H1 (cell line): ENCODE measurements around the gene PAK2. TPM values are rescaled to one million over a fixed set of nuclear protein-coding genes. Genes with fewer than 3 reads are reported as not detected.

ENCODE experiments used
- ATF3 ChIP-seq: IDR thresholded peaks from 2 replicates; pipeline ENCODE4 v1.6.1; 2011; ENCODE audit warnings: low read depth, mild to moderate bottlenecking, low read length; ENCODE audit not compliant: insufficient read depth
- BACH1 ChIP-seq: IDR thresholded peaks from 2 replicates; pipeline ENCODE4 v1.6.1; 2012; ENCODE audit warnings: low read length, improper control_type of control experiment
- CBX8 ChIP-seq: fragments of 300-800, 300-1000 bp; sonication (generic); IDR thresholded peaks from 2 replicates; pipeline ENCODE4 v1.7.1; 2016; ENCODE audit warnings: low read depth, low read length, borderline replicate concordance
- CHD2 ChIP-seq: IDR thresholded peaks from 2 replicates; pipeline ENCODE4 v1.6.1; 2012; ENCODE audit warnings: low read length, improper control_type of control experiment
- CTCF ChIP-seq, 3 experiments: IDR thresholded peaks; 1 replicate in 2 of 3; 2 replicates in 1 of 3; pipeline versions ENCODE4 v1.5.1 to v1.6.1; 2011; ENCODE audit warnings: low read length in 3 of 3, mild to moderate bottlenecking in 3 of 3, inconsistent platforms in 2 of 3, low read depth in 1 of 3, moderate library complexity in 1 of 3; ENCODE audit not compliant: insufficient read depth in 1 of 3; ENCODE audit errors: control extremely low read depth in 1 of 3
- E2F6 ChIP-seq: IDR thresholded peaks from 2 replicates; pipeline ENCODE4 v1.6.1; 2012; ENCODE audit warnings: inconsistent platforms
- EGR1 ChIP-seq: IDR thresholded peaks from 2 replicates; pipeline ENCODE4 v1.6.1; 2011; ENCODE audit warnings: low read depth, low read length, borderline replicate concordance
- GTF2F1 ChIP-seq: IDR thresholded peaks from 2 replicates; pipeline ENCODE4 v1.6.1; 2012; ENCODE audit warnings: low read depth, low read length, improper control_type of control experiment, borderline replicate concordance
- JUND ChIP-seq: IDR thresholded peaks from 2 replicates; pipeline ENCODE4 v1.6.1; 2011; ENCODE audit warnings: mild to moderate bottlenecking, improper control_type of control experiment, low read length
- KDM4A ChIP-seq: IDR thresholded peaks from one replicate; pipeline ENCODE4 v1.7.1; 2012; ENCODE audit warnings: low read depth, mild to moderate bottlenecking, moderate library complexity, low read length, inconsistent platforms; ENCODE audit not compliant: severe bottlenecking
- MAX ChIP-seq: IDR thresholded peaks from 2 replicates; pipeline ENCODE4 v1.6.1; 2012; ENCODE audit warnings: inconsistent platforms
- PHF8 ChIP-seq: fragments of 200-600 bp; sonication (generic); conservative IDR thresholded peaks from 2 replicates; pipeline ENCODE4 v1.7.1; 2012; ENCODE audit warnings: low read depth, mild to moderate bottlenecking, inconsistent platforms, low read length, moderate library complexity
- RBBP5 ChIP-seq: IDR thresholded peaks from 2 replicates; pipeline ENCODE4 v1.7.1; 2012; ENCODE audit warnings: low read depth, mild to moderate bottlenecking, inconsistent platforms, low read length, moderate library complexity, borderline replicate concordance
- SAP30 ChIP-seq: fragments of 300-600 bp; sonication (generic); IDR thresholded peaks from 2 replicates; pipeline ENCODE4 v1.7.1; 2012; ENCODE audit warnings: low read length, moderate library complexity, mild to moderate bottlenecking, inconsistent platforms; ENCODE audit not compliant: insufficient read depth, insufficient replicate concordance
- SIN3A ChIP-seq, 2 experiments: IDR thresholded peaks in 1 of 2; conservative IDR thresholded peaks in 1 of 2; 2 replicates each; pipeline ENCODE4 v1.6.1; 2011 to 2012; ENCODE audit warnings: low read length in 2 of 2, improper control_type of control experiment in 1 of 2, low read depth in 1 of 2, mild to moderate bottlenecking in 1 of 2
- SP2 ChIP-seq: IDR thresholded peaks from 2 replicates; pipeline ENCODE4 v1.6.1; 2012; ENCODE audit warnings: mild to moderate bottlenecking, low read length, inconsistent platforms
- SP4 ChIP-seq: IDR thresholded peaks from 2 replicates; pipeline ENCODE4 v1.6.1; 2012; ENCODE audit warnings: low read length, inconsistent platforms
- SUZ12 ChIP-seq: fragments of 200-600 bp; sonication (generic); IDR thresholded peaks from 2 replicates; pipeline ENCODE4 v1.6.1; 2012; ENCODE audit warnings: mild to moderate bottlenecking, inconsistent platforms, low read length, moderate library complexity, mixed read lengths
- TAF7 ChIP-seq: optimal IDR thresholded peaks from 2 replicates; pipeline ENCODE3; 2011; ENCODE audit warnings: low read depth, mild to moderate bottlenecking, inconsistent platforms, low read length, moderate library complexity, borderline replicate concordance
- TCF12 ChIP-seq: IDR thresholded peaks from 2 replicates; pipeline ENCODE4 v1.6.1; 2011; ENCODE audit warnings: low read depth, mild to moderate bottlenecking, low read length
- polyA plus RNA-seq, 7 experiments: library from polyadenylated mRNA; depleted of rRNA in 3 of 7; stranded (reverse) in 5 of 7; unstranded in 2 of 7; fragments of >200 nt in 5 of 7; fragments of 200-250 nt in 2 of 7; gene quantifications; 1 replicate in 5 of 7; 2 replicates in 1 of 7; 4 replicates in 1 of 7; pipeline versions ENCODE4 v1.2.1 to v1.2.3, GENCODE V29; 2011 to 2013; ENCODE audit warnings: missing spikeins in 2 of 7, mixed read lengths in 2 of 7
- total RNA-seq: library from RNA; stranded (reverse); fragmentation: NEBNext Ultra II Directional; extraction: Animal tissue kit (Norgen Biotek cat#: 25700); gene quantifications from 2 replicates; pipeline ENCODE4 v1.2.1, GENCODE V29; 2021

The PAK2 gene
- total and polyA plus RNA-seq, 2 of the 8 experiments (the other 6 are each of a cell fraction or from before 2014, with no cell fraction given): 13.1 to 60.5 TPM

GRCh38 chr3:196711838-196712513 is 27.7 kb upstream of the PAK2 start, which contains the start of the genes CEP19 and PIGX (continued):
- no peak for TF ChIP-seq CTCF (IDR thresholded peaks at IDR 0.05; ENCODE audit: control extremely low read depth in 1 of 3, insufficient read depth in 1 of 3, low read depth in 1 of 3, low read length in 3 of 3)
- TF ChIP-seq JUND: no peak
- peak; percentile 85 for TF ChIP-seq KDM4A
- peak; percentile 15 for TF ChIP-seq TAF7
- TF ChIP-seq ATF3: no peak
- TF ChIP-seq RBBP5: peak; percentile 60; the same call in 1 of the 2 replicates
- TF ChIP-seq SAP30: no peak
- TF ChIP-seq CHD2: no peak
- no peak for TF ChIP-seq E2F6
- TF ChIP-seq SP2: no peak
- TF ChIP-seq SIN3A (conservative IDR thresholded peaks at IDR 0.05 in 1 of 2, IDR thresholded peaks at IDR 0.05 in 1 of 2; ENCODE audit: low read depth in 1 of 2, low read length in 2 of 2): peak in 1 of 2 experiments; percentile 44; a peak in 1 of 4 replicates
- no peak for TF ChIP-seq GTF2F1
- TF ChIP-seq BACH1: peak; percentile 53
- 0 out of 2 replicates have a peak, but pooled peaks have one; percentile 12 for TF ChIP-seq TCF12
- peak; percentile 63; the same call in 1 of the 2 replicates for TF ChIP-seq PHF8
- TF ChIP-seq SP4: no peak
- no peak for TF ChIP-seq CBX8
- peak; percentile 52; the same call in 1 of the 2 replicates for TF ChIP-seq SUZ12
- TF ChIP-seq EGR1: peak; percentile 82; the same call in 1 of the 2 replicates
- TF ChIP-seq MAX: no peak
